Measurements from ENCODE around the gene DPH5. TPM values are rescaled to one million over a fixed set of nuclear protein-coding genes. Genes with fewer than 3 reads are reported as not detected.
"Not testable (repeated sequence)": the region's sequence is repeated elsewhere in the genome, so short reads cannot be mapped to it uniquely, and the experiment has no call there.

The DPH5 gene
- polyA plus RNA-seq, 4 donors, result 53.8 to 65.8 (median 61.5) TPM

- no peak for DNase-seq (ENCODE audit: low read depth in 4 of 4, low spot score in 3 of 4)
Measured at GRCh38 chr1:100989306-100990077, 36.1 kb downstream of the DPH5 start.

GRCh38 chr1:100988121-100988520 lies 37.5 kb downstream of the DPH5 start:
- no peak for DNase-seq (ENCODE audit: low read depth in 4 of 4, low spot score in 3 of 4)

- no peak for DNase-seq (ENCODE audit: low read depth in 4 of 4, low spot score in 3 of 4)
Measured at GRCh38 chr1:100982793-100983192, 42.8 kb downstream of the DPH5 start.

- no peak for DNase-seq (ENCODE audit: low read depth in 4 of 4, low spot score in 3 of 4)
Measured at GRCh38 chr1:100979631-100980030, 46.0 kb downstream of the DPH5 start.

- no peak for DNase-seq (ENCODE audit: low read depth in 4 of 4, low spot score in 3 of 4)
Measured at GRCh38 chr1:100976936-100977335, 48.6 kb downstream of the DPH5 start.

- DNase-seq (ENCODE audit: low read depth in 4 of 4, low spot score in 3 of 4), result no peak
Measured at GRCh38 chr1:100972185-100972584, 53.4 kb downstream of the DPH5 start.

GRCh38 chr1:100971021-100971420 lies 54.6 kb downstream of the DPH5 start:
- DNase-seq (ENCODE audit: low read depth in 4 of 4, low spot score in 3 of 4), result no peak

- DNase-seq (ENCODE audit: low read depth in 4 of 4, low spot score in 3 of 4), result no peak
Measured at GRCh38 chr1:100969327-100969726, 56.3 kb downstream of the DPH5 start.

- no peak for DNase-seq (ENCODE audit: low read depth in 4 of 4, low spot score in 3 of 4)
Measured at GRCh38 chr1:100968621-100969020, 57.0 kb downstream of the DPH5 start.

GRCh38 chr1:100960098-100960497 lies 65.5 kb downstream of the DPH5 start:
- DNase-seq (ENCODE audit: low read depth in 4 of 4, low spot score in 3 of 4), result no peak

- DNase-seq (ENCODE audit: low read depth in 4 of 4, low spot score in 3 of 4), result no peak
Measured at GRCh38 chr1:100959502-100960060, 66.0 kb downstream of the DPH5 start.

- DNase-seq (ENCODE audit: low read depth in 4 of 4, low spot score in 3 of 4), result no peak
Measured at GRCh38 chr1:100955322-100955721, 70.3 kb downstream of the DPH5 start.

GRCh38 chr1:100953960-100954730 lies 71.4 kb downstream of the DPH5 start:
- no peak for DNase-seq (ENCODE audit: low read depth in 4 of 4, low spot score in 3 of 4)

GRCh38 chr1:100952970-100953369 lies 72.6 kb downstream of the DPH5 start:
- not testable (repeated sequence) for DNase-seq (ENCODE audit: low read depth in 4 of 4, low spot score in 3 of 4)

GRCh38 chr1:100952104-100952745 lies 73.4 kb downstream of the DPH5 start:
- DNase-seq (ENCODE audit: low read depth in 4 of 4, low spot score in 3 of 4), result no peak

GRCh38 chr1:100950781-100951180 lies 74.8 kb downstream of the DPH5 start:
- peak; percentile 20 to 54 (median 36) for DNase-seq (ENCODE audit: low read depth in 4 of 4, low spot score in 3 of 4)

- DNase-seq (ENCODE audit: low read depth in 4 of 4, low spot score in 3 of 4), result no peak
Measured at GRCh38 chr1:100950337-100950736, 75.2 kb downstream of the DPH5 start.

- peak in 2 of 4 donors; percentile 12 to 32 for DNase-seq (ENCODE audit: low read depth in 4 of 4, low spot score in 3 of 4)
Measured at GRCh38 chr1:100949515-100950158, 75.9 kb downstream of the DPH5 start.

- DNase-seq (ENCODE audit: low read depth in 4 of 4, low spot score in 3 of 4), result not testable (repeated sequence)
Measured at GRCh38 chr1:100948721-100949405, 76.7 kb downstream of the DPH5 start.

- not testable (repeated sequence) for DNase-seq (ENCODE audit: low read depth in 4 of 4, low spot score in 3 of 4)
Measured at GRCh38 chr1:100947816-100948215, 77.8 kb downstream of the DPH5 start.

Data from left renal pelvis (tissue), 4 donors.